SIG-M5 treated with dmso at 0.1 percent for 504 hours (cell line): Measurements from ENCODE around the gene TM9SF3.
"Not testable (repeated sequence)": the region's sequence is repeated elsewhere in the genome, so short reads cannot be mapped to it uniquely, and the experiment has no call there.

ENCODE experiments used
- DNase-seq: peaks from one replicate; lab custom pipeline; 2025; ENCODE audit not compliant: unreplicated experiment; lab: John Stamatoyannopoulos, UW

The TM9SF3 gene

DNA sequence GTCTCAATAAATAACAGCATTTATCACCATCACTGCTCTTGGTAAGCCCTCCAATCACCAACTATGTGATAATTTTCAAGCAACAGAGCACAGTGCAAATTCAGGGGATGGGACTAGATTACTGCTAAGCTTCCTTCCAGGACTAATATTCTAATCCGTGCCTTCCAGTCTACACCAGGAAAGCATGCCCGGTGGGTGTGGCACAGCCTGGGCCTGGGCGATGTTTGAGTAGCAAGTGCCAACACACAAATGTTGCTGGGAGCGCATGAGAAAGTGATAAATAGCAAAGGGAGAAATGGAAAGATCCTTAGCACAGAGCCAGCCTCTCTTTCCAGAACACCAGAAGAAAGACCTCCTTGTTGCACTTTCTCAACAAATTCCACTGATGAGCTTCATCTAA is 13.5 kb upstream of the TM9SF3 start:
- DNase-seq, result no peak

DNA sequence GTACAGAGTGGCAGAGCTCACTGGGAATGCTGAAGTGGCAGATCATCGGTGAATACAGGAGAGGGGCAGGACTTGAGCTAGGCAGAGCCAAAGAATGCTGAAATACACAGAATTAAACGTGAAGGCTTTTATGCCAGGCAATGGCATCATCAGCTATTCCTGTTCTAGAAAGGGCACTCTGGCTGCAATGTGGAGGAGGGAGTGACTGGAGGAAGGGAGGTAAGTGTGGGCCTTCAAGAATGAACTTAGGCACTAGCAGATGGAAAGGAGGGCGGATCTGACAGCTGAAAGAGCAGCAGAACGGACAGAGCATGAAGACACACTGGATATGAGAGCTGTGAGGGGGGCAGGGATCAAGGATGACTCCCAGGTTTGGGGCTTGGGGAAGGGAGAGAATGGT is 12.0 kb upstream of the TM9SF3 start:
- DNase-seq, result no peak

DNA sequence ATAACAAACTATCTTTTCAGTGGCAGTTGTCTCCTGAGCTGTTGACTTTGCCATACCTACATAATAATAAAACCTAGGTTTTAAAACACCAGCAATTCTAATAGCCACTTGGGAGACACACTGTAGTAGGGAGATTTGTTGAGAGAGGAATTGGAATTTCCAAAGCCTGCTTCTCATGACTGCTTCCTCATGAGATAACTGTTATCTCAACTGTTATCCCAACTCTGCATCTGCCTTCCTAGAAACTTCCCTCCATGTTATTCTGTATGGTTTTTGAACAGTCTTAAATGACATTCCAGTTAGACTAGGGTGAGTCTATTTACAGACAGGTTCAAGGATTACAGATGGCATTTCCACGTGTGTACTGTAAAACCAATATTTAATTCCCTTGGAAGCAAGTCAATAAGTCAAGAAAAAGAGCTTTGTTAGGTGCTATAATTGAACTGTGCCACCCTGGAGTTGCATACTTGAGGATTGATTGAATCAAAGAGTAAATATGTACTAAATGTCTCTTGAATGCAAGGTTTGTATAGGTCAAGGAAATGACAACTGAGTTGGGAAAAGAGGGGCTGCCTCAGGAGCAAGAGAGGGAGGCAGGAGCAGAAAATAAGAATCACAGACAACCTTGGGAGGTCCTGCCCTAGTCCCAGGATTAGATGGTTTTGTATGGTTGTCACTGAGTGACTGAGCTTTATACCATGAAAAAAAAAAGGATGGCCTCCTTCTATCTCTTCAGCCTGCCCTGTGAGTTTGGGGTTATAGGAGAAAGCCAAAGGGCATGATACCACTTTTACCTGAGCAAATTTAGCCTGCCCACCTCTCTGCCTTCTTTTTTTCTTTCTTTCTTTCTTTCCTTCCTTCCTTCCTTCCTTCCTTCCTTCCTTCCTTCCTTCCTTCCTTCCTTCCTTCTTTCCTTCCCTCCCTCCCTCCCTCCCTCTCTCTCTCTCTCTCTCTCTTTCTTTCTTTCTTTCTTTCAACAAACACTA is 9.9 kb upstream of the TM9SF3 start:
- DNase-seq, result peak; percentile 18

DNA sequence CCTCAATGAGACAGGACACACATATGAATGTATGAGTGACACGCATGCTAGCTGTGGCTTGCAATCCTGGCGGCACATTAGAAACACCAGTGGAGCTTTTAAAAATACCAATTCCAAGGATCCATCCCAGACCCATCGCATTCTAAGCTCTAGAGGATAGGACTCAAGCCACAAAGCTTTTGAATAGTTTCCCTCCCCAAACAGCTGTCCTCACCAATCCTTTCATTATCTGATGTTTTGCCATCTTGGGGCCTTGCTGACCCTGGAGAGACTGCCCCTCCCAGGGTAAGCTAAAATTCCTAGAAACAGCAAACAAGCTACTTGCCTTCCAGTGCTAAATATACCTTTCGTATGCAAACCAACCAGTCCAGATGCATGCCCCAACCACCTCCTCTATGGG is 8.9 kb upstream of the TM9SF3 start:
- no peak for DNase-seq

DNA sequence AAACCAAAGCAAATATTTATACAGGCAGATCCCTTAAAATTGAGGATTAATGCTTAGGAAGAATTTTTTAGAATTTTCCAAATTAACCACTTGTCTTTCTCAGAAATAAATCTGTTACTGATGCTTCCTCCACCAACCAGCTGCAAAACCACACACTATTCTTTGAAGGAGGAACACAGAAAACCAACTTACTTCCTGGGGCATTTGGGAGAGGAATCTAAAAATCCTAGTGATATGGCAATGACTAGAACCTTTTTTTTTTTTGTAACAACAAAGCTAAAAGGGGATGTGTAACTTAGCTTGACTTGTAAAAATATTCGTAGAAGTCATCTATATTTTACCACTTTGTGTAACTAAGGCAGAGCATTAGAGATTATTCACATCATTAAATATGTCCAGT is 5.1 kb upstream of the TM9SF3 start:
- DNase-seq, result no peak

DNA sequence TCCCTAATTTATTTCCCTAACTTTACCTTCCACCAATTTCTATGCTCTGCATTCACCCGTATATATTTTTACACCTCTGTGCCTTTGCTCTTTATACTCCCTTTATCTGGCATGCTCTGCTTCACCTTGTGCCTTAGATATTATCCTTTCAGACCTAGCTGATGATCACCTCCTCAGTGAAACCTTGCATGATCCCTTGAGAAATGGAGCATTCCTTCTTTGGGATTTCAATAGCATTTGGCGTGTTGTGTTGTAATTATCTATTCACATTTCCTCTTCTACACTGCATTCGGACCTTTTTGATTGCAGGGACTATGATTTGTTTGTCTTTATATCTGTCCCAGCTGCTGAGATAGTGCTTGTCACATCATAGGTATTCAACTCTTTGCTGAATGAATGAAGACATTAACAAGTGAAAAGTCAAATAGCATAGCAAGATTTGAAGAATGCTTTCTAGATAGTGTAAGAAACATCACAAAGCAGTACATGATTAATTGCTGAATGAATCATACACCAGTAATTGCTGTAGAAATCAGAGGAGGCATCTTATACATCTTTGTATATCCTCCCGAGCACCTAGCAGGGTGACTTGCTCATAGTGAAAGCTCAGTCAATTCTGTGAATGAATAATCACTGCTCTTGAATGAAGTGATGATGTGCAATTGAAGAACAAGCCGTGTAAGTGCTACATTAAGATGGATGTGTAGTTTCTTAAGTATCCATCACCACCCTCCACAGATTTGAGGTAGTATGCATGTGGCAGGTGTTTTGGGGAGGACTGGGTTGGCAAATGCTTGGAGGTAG is 2.0 kb upstream of the TM9SF3 start:
- no peak for DNase-seq

DNA sequence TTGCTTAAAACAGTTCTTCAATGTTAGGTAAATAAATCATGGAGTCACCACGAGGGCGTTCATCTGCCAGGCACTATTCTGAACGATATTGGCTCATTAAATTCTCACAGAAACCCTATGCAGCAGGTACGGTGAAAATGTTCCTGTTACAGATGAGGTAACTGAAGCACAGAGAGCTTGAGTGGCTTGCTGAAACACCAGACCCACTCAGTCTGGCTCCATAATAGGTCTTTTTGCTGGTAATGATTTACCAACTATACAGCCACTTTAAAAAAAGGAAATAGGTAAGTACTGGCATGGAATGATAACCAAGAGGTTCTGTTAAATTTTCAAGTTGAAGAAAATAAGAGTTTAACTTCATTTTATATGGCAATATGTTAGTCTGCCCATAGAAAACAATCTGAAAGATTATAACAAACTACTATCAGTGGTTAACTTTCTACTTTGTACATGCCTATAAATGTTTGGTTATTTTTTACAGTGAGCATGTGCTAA is 1.3 kb upstream of the TM9SF3 start:
- DNase-seq, result no peak

DNA sequence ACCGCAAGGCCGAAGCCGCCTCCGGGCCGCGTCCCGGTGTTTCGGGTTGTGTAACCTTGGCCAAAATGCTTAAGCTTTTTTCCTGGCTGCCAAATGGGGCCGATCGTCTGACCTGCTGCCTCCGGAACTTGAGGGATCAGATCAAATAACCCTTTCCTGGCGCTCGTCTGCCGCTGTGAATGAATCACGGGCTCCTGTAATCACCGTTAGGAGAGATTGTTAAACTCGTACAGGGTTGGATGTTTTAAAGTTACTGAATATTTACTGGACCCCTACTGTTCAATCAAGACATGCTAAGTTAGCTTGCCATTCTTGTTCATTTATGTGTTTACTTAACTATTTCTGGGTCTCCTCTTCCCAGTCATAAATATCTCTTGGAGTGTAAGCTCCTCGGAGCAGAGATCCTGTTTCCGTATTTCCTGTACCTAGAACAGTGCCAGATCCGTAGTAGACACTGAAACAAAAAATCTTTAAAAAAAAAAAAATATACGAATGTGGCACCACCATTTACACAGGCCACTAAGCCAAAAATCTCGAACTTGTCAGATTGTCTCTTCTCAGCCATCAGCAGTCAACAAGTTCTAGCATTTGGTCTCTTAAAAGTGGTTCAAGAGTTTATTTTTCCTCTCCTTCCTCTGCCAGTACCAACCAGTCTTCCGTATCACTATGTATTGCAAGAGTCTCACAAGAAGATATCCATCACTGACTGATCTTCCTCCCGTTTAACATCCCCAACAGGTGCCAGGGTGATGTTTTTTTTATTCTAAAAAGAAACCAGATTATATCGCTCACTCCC is 650 bp upstream of the TM9SF3 start:
- DNase-seq, result no peak

DNA sequence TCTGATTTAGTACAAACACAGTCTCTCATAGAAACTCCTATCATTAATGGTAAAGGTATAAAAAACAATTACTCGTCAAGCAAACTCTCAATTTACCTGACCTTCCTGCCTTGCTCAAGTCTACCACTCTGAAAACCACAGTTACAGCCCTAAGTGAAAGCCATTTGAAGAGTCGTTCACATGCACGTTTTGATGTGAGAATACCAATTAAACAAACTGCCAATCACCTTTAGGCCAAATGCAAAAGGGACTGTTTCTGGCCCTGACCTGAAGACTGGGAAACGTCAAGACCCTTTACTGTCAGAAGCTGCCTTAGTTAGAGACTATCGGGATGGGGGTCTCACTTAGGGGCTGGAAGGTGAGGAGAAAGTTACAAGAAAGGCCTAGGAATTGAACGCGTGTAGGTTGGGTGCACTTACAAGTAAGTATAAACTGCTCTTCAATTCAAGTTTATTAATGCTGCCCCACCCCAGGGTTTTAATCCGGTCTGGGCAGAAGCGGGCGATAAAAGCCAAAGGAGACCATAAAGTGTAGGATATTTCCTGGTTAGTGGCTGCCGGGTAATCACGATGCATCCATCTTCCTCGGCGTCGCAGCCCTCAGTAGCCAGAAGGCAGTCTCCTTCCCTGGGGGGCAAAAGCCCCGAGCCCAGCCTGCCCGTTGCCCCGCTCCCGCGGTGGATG is 935 bp downstream of the TM9SF3 start:
- DNase-seq, result no peak

DNA sequence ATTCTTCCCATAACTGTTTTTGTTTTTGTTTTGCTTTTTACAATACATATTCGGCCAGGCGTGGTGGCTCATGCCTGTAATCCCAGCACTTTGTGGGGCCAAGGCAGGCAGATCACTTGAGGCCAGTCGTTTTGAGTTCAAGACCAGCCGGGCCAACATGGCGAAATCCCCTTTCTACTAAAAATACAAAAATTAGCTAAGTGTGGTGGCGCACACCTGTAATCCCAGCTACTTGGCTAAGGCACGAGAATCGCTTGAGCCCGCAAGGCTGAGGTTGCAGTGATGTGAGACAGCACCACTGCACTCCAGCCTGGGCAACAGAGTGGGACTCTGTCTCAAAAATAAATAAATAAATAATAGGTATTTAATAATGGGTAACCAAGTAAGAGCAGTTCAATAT is 2.3 kb downstream of the TM9SF3 start:
- DNase-seq, result no peak

DNA sequence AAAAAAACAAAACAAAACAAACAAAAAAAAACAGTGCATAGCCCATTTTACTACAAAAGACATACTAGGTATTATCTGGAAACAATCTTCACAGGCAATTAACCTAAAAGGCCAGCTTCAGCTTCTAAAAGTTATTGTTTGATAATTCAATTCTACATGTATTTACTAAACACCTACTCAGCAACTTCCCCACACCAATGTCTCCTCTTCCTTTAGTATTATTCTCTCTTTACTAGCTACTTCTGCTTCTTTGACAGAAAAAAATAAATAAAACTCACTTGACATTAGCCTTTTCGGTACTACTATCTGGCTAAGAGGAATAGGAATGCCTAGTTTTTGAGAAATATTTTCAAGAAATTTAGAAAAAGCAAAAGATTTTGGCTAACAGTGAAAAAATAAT is 2.8 kb downstream of the TM9SF3 start:
- no peak for DNase-seq

DNA sequence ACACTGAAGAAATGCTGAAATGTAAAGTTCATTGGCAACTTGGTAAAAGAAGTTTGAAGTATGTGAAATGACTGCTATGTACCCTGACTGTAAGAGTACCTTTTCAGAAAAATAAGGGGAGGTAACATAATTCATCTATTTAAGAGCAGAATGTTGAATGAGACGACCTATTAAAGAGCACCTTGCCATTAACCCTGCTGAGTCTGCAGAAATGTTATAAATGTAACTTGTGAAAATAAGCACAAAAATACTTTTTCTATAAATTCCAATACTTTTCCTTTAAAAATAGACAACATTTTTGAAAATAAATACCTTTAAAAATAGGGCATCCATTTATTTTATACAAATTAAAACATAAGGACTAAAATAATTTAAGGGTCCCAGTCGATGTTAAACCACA is 7.7 kb downstream of the TM9SF3 start:
- no peak for DNase-seq

DNA sequence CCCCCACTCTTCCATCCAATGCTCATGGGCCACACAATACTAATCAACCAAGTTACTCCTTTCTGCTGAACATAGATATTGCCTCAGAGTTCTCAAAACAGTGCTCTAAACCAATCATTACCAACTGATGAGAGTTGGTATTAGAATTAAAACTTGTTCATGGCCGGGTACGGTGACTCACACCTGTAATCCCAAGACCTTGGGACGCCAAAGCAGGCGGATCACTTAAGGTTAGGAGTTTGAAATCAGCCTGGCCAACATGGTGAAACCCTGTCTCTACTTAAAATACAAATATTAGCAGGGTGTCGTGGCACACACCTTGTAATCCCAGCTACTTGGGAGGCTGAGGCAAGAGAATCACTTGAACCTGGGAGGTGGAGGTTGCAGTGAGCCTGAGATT is 8.2 kb downstream of the TM9SF3 start:
- DNase-seq, result no peak

DNA sequence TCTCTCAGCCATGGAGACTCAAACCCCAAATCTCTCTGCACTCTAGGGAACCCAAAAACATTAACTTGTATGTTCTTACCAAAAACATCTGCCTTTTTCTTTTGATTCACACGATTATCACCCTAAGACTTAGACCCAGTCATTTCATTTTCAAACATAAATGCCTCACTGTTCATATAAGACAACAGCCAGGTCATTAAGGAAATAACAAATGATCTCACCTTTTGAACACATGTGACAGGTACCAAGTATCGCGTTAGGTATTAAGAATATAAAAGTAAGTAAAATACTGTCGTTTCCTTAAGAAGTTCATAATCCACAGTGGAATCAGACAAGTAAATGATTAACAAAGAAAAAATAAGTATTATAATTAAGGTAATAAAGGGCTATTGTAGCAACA is 8.8 kb downstream of the TM9SF3 start:
- no peak for DNase-seq

DNA sequence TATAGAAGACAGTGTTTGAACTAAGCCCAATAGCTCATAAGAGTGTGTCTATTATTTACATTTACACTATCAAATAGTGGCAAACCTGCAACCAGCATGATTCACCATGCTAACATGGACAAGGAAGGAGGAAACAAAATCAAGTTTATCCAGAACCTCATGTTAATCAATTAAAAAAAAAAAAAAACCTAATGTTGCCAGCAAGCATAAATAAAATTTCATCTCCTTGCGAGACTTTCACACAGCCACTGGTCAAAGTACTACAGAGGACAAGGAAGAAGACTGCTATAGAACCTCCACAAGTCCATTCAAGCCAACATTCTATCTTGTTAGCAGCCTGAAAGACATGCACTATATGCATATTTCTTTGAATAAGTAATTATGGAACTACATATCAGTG is 9.7 kb downstream of the TM9SF3 start:
- DNase-seq, result no peak

DNA sequence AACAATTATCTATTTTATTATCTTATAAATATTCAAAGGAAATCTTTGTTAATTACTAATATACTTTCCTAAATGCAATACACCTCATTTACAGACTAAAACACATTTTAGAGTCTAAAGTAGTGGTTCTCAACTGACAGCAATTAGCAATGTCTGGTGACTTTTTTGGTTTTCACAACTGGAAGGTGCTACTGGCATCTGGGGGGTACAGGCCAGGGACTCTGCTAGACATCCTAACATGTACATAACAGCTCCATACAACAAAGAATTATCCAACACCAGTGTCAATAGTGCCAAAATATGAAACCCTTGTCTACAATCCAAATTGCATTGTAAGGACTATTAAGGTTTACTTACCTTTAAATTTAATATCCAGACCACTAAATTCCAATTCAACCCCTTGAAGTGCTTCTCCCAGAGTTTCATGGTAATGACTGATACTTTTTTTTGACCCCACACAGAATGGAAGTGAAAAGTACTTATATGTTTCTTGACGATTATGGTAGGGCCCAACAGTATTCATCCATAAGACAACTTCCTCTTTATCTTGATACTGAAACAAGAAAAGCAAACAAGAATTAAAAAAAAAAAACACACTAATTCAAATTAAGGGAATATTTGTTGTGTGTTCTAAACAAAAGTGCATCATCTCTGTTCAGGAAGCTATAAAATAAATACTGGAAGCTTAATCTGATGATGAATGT is 10.4 kb downstream of the TM9SF3 start:
- peak; percentile 22 for DNase-seq

DNA sequence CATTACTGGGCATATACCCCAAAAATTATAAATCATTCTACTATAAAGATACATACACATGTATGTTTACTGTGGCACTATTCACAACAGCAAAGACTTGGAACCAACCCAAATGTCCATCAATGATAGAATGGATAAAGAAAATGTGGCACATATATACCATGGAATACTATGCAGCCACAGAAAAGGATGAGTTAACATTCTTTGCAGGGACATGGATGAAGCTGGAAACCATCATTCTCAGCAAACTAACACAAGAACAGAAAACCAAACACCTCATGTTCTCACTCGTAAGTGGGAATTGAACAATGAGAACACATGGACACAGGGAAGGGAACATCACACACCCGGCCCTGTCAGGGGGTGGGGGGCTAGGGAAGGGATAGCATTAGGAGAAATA is 12.2 kb downstream of the TM9SF3 start:
- DNase-seq, result not testable (repeated sequence)

DNA sequence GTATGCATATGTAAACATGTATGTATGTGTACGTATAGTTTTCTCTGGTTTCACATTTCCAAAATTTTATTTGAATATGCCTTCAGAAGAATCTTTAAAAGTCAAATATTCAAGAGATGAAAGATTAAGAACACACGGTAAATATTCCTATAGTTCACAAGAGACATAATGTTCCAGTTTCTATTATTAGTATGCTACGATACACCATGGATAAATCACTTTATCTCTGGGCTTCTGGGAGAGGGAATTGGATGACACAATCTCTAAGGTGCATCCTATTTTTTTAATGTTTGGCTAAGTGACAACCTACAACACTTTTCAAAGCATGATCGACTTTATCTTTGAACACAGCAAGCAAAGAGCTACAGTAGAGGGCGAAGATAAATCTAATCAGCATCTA is 13.8 kb downstream of the TM9SF3 start:
- DNase-seq, result no peak

DNA sequence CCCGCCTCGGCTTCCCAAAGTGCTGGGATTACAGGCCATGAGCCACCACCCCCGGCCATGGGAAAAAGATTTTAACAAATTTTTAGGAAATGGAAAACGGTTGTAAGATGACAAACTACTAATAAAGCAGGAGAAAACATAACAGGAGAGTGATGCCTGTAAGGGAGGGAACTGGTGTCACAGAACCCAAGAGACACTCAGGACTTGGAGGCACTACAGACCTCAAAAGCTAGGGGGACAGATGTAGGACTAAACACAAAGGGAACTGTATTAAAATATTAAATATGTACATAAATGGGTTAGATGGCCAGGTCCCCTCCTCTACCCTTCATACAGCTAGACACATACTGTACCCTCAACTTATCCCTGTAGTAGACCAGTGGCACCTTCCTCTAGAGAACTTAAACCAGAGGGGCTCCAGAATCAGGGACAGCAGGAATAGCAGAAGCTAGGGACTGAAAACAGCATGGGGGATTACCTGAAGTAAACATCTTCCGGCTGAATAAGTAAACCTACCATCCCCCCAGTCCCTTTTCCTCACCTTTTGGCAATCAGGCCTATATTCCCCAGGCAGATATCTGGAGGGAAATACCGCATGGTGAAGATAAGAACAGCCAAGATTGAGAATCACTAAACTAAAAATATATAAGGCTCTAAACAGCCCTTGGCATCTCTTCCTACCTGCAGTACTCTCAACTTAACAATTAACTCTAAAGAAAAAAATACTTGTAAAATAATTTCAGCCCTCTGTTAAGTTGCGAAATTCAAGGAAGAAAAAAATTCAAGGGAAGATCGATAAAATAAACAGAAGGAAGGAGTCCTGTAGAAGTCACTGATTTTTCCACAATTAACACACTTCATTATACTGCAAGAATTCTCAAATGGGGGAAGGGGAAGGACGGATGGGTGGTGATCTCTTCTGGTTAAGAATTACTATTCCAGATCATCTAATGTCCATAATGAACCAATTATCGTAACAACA is 15.5 kb downstream of the TM9SF3 start:
- DNase-seq, result no peak
